Measurements from ENCODE around the gene VRK3.
"Not testable (repeated sequence)": the region's sequence is repeated elsewhere in the genome, so short reads cannot be mapped to it uniquely, and the experiment has no call there.

Gene VRK3

DNA sequence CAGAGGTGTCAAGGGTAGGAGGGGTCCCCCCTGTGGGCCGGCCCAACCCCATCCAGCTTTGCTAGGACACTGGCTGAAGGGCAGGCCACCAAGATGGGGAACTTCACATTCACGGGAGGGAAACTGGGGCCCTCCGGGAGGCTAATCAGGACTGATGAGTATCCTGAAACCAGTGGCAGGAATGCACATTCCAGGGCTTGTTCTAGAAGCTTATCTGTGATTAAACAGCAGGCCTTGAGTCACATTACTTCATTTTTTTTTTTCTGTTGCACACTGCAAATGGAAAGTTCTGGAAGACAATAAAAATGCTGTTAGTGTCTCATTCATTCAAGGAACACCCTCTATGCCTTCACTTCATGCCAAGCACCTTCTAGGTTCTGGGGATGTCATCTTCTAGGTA is 48.7 kb downstream of the VRK3 start:
- Mint-ChIP-seq H3K27ac (no peak overlapping the region), H3K36me3 (ENCODE audit: low read depth) (peaks cover 14% of the 10 kb centered on the region), H3K9me3 (no peaks in the 10 kb centered on the region), H3K27me3 (ENCODE audit: low read depth, poor library complexity) (peaks cover 3% of the 10 kb centered on the region), H3K4me1 (peaks cover 16% of the 10 kb centered on the region), H3K4me3 (no peak overlapping the region)
- TF ChIP-seq, protein P1, sequence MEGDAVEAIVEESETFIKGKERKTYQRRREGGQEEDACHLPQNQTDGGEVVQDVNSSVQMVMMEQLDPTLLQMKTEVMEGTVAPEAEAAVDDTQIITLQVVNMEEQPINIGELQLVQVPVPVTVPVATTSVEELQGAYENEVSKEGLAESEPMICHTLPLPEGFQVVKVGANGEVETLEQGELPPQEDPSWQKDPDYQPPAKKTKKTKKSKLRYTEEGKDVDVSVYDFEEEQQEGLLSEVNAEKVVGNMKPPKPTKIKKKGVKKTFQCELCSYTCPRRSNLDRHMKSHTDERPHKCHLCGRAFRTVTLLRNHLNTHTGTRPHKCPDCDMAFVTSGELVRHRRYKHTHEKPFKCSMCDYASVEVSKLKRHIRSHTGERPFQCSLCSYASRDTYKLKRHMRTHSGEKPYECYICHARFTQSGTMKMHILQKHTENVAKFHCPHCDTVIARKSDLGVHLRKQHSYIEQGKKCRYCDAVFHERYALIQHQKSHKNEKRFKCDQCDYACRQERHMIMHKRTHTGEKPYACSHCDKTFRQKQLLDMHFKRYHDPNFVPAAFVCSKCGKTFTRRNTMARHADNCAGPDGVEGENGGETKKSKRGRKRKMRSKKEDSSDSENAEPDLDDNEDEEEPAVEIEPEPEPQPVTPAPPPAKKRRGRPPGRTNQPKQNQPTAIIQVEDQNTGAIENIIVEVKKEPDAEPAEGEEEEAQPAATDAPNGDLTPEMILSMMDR (IDR thresholded peaks at IDR 0.05): no peak
- no peak for DNase-seq

DNA sequence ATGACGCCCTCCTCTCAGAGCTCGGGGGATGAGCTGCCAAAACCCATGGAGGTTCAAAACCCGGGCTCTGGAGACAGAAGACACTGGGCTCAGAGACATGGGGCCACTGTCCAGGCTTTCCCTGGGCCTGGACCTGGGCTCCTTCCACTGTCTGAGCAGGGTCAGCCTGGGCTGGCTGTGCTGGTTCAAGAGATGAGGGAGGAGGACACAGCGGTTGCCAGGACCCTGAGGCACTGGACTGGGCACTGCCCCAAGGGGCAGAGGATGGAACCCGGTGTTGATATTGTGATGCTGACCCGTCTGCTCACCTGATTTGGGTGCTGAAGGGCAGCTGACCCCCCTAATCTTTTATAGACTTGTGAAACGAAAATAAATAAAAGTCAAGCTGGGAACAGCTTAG is 50.1 kb downstream of the VRK3 start:
- Mint-ChIP-seq H3K27ac (no peak overlapping the region), H3K4me3 (no peak overlapping the region), H3K36me3 (ENCODE audit: low read depth) (peaks cover 8% of the 10 kb centered on the region), H3K4me1 (peaks cover 16% of the 10 kb centered on the region), H3K9me3 (no peaks in the 10 kb centered on the region), H3K27me3 (ENCODE audit: low read depth, poor library complexity) (peaks cover 3% of the 10 kb centered on the region)
- DNase-seq: no peak
- TF ChIP-seq, protein P1 (IDR thresholded peaks at IDR 0.05): no peak

DNA sequence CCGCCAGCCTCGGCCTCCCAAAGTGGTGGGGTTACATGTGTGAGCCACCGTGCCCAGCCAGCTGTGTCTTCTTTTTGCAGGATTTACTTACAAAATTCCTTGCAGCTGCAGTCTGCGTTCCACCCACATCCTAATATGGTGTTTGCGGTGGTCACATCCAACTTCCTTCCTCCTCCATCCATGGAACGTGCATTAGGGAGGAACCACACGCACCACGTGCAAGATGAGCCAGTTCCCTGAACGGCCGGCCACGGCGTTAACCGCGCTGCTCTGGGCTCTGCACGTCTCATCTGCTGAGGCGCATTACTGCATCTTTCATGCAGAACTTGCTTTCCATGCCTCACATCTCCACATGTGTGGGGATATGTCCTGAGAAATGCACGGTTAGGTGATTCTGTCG is 51.2 kb downstream of the VRK3 start:
- Mint-ChIP-seq H3K36me3 (ENCODE audit: low read depth) (peaks cover 8% of the 10 kb centered on the region), H3K9me3 (no peaks in the 10 kb centered on the region), H3K27ac (no peak overlapping the region), H3K4me3 (no peak overlapping the region), H3K27me3 (ENCODE audit: low read depth, poor library complexity) (peaks cover 3% of the 10 kb centered on the region), H3K4me1 (peaks cover 16% of the 10 kb centered on the region)
- TF ChIP-seq, protein P1 (IDR thresholded peaks at IDR 0.05): no peak
- no peak for DNase-seq

DNA sequence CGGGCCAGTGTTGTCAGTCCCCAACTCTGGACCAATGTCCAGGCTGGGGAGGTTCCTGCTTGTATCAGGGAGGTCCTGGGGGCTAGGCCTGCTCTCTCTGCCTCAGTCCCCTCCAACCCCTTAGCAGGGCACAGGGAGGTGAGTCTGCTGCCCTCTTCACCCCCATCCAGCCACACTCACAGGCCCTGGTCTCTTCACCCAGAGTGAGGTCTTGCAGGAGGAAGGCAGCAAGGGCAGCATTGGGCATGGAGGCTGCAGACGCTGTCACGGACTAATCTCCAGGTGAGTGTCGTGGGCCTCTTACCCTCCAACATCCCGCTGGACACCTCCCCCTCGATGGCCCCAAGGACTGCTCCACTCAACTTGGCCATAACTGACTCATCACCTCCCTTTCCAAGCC is 52.3 kb downstream of the VRK3 start:
- no peak for DNase-seq
- Mint-ChIP-seq H3K27me3 (ENCODE audit: low read depth, poor library complexity) (peaks cover 7% of the 10 kb centered on the region), H3K36me3 (ENCODE audit: low read depth) (peaks cover 8% of the 10 kb centered on the region), H3K27ac (no peak overlapping the region), H3K4me1 (peaks cover 16% of the 10 kb centered on the region), H3K4me3 (no peak overlapping the region), H3K9me3 (no peaks in the 10 kb centered on the region)
- TF ChIP-seq, protein P1 (IDR thresholded peaks at IDR 0.05): no peak

DNA sequence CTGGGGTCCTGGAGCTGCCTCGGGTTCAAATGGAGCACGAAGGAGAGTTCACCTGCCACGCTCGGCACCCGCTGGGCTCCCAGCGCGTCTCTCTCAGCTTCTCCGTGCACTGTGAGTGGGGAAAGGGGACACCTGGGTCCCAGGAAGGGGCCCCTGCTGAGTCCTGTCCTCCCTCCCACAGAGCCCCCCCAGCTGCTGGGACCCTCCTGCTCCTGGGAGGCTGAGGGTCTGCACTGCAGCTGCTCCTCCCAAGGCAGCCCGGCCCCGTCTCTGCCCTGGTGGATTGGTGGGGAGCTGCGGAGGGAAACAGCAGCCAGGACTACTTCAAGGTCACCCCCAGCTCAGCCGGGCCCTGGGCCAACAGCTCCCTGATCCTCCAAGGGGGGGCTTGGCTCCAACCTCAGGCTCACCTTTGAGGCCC is 53.2 kb downstream of the VRK3 start:
- no peak overlapping the region for H3K4me3 Mint-ChIP-seq
- TF ChIP-seq, protein P1 (IDR thresholded peaks at IDR 0.05): no peak

DNA sequence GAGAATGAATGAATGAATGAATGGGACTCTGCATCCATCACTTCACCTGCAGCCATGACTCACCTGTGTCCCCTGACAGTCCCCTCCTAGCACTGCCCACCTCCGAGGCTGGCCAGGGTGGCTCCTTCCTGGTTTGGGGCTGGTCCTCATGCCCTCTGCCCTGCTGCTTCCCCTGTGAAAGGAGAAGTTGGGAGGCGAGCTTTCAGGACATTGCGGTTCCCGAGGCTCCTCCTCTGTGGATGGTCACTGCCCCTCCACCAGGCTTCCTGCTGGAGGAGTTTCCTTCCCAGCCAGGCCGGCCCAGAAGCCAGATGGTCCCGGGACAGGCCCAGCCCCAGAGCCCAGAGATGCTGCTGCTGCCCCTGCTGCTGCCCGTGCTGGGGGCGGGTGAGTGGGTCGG is 55.8 kb downstream of the VRK3 start:
- H3K4me1 Mint-ChIP-seq; H3K27ac Mint-ChIP-seq; H3K36me3 Mint-ChIP-seq (ENCODE audit: low read depth); DNase-seq; H3K4me3 Mint-ChIP-seq: not testable (repeated sequence)
- peaks cover 12% of the 10 kb centered on the region for H3K9me3 Mint-ChIP-seq
- peaks cover 21% of the 10 kb centered on the region for H3K27me3 Mint-ChIP-seq (ENCODE audit: low read depth, poor library complexity)

More for the DNA sequence above, 53.2 kb downstream of the VRK3 start:
- Mint-ChIP-seq H3K27me3 (ENCODE audit: low read depth, poor library complexity) (peaks cover 10% of the 10 kb centered on the region), H3K27ac (no peak overlapping the region), H3K4me1 (peaks cover 7% of the 10 kb centered on the region), H3K36me3 (ENCODE audit: low read depth) (peaks cover 7% of the 10 kb centered on the region), H3K9me3 (no peaks in the 10 kb centered on the region)
- DNase-seq: no peak
